Posterior cingulate gyrus (tissue), 11 donors: ENCODE measurements around the gene TSPOAP1.
A peak's percentile ranks its signal among the peaks of the same experiment; 100 is the strongest.

Experiments used
- DNase-seq, 10 donors: peaks; one replicate each; pipeline versions ENCODE4 v3.0.0 to v3.0.0-alpha.2; 2020 to 2021; ENCODE audit warnings: mixed read lengths in 3 of 10
- intact Hi-C: fragments of 100-400 bp; cut with DNase I; formaldehyde crosslinking; loops from one replicate; pipeline ENCODE4 v1.15.1; 2023

TSPOAP1 gene

GRCh38 chr17:58328195-58329034 is at the start of gene TSPOAP1:
Gene TSPOAP1 (minus strand): TSS chr17:58328795. CDS start chr17:58327920, 875 bp downstream.
- peak in 9 of 10 donors; percentile 54 to 96 (median 81) for DNase-seq
- intact Hi-C loops: no loop called here

- intact Hi-C loops: no loop called here
- DNase-seq: no peak
These were observed 49.1 kb upstream of the TSPOAP1 start for GRCh38 chr17:58377661-58378060.

- intact Hi-C loops: no loop called here
- no peak for DNase-seq
These were observed 48.6 kb upstream of the TSPOAP1 start for GRCh38 chr17:58377093-58377601.

- intact Hi-C loops: no loop called here
- DNase-seq: no peak
These were observed 47.9 kb upstream of the TSPOAP1 start for GRCh38 chr17:58376472-58377000.

- intact Hi-C loops: no loop called here
These were observed 47.2 kb upstream of the TSPOAP1 start for GRCh38 chr17:58375811-58376210.

GRCh38 chr17:58375256-58375655 is 46.7 kb upstream of the TSPOAP1 start:
- DNase-seq: no peak
- intact Hi-C loops: no loop called here

More at GRCh38 chr17:58375811-58376210, 47.2 kb upstream of the TSPOAP1 start:
- no peak for DNase-seq

GRCh38 chr17:58373923-58374322 is 45.3 kb upstream of the TSPOAP1 start:
- DNase-seq: no peak
- intact Hi-C loops: no loop called here

GRCh38 chr17:58373003-58373402 is 44.4 kb upstream of the TSPOAP1 start:
- DNase-seq: no peak
- intact Hi-C loops: no loop called here

- intact Hi-C loops: no loop called here
- no peak for DNase-seq
These were observed 42.8 kb upstream of the TSPOAP1 start for GRCh38 chr17:58371300-58371950.

GRCh38 chr17:58370716-58371115 is 42.1 kb upstream of the TSPOAP1 start:
- DNase-seq: no peak
- intact Hi-C loops: no loop called here

- intact Hi-C loops: no loop called here
These were observed 41.7 kb upstream of the TSPOAP1 start for GRCh38 chr17:58370309-58370708.

GRCh38 chr17:58369214-58370031 is 40.8 kb upstream of the TSPOAP1 start:
- DNase-seq: no peak
- intact Hi-C loops: no loop called here

More at GRCh38 chr17:58370309-58370708, 41.7 kb upstream of the TSPOAP1 start:
- no peak for DNase-seq

GRCh38 chr17:58368860-58369213 is 40.2 kb upstream of the TSPOAP1 start:
- intact Hi-C loops: no loop called here
- no peak for DNase-seq

- no peak for DNase-seq
- intact Hi-C loops: no loop called here
These were observed 38.9 kb upstream of the TSPOAP1 start for GRCh38 chr17:58367461-58367860.

- DNase-seq: no peak
- intact Hi-C loops: no loop called here
These were observed 37.5 kb upstream of the TSPOAP1 start for GRCh38 chr17:58365980-58366595.

GRCh38 chr17:58365185-58365979 is 36.8 kb upstream of the TSPOAP1 start:
- intact Hi-C loops: no loop called here

GRCh38 chr17:58364270-58364942 is 35.8 kb upstream of the TSPOAP1 start:
- intact Hi-C loops: no loop called here

More at GRCh38 chr17:58365185-58365979, 36.8 kb upstream of the TSPOAP1 start:
- DNase-seq: no peak

GRCh38 chr17:58363457-58364185 is 35.0 kb upstream of the TSPOAP1 start:
- intact Hi-C loops: no loop called here
- no peak for DNase-seq

More at GRCh38 chr17:58364270-58364942, 35.8 kb upstream of the TSPOAP1 start:
- DNase-seq: no peak
